NCI-H524 treated with DMSO at 0.1 percent for 48 hours (cell line): Measurements from ENCODE around the gene FUCA2.
A peak's percentile ranks its signal among the peaks of the same experiment; 100 is the strongest.
"Not testable (repeated sequence)": the region's sequence is repeated elsewhere in the genome, so short reads cannot be mapped to it uniquely, and the experiment has no call there.

ENCODE experiments used
- DNase-seq: peaks from one replicate; lab custom pipeline; 2025; lab: John Stamatoyannopoulos, UW

Gene FUCA2

DNA sequence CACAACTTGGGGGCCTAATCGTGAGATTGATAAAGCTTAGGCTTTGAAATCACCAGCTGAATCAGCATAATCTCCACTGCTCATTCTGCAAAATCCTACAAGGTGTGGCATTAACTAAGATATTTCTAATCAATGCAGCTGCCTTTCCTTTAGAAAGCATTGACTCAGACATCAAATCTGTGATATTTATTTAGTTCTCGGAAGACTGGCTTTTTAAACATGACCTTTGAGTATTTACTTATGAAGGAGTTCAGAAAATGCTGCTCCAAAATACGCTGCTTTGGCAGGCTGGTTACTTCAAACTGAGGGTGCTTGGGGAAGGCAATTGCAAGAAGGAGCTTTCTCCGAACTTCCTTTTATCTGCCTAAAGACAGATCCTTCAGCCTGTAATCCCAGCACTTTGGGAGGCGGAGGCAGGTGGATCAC lies 23.7 kb upstream of the FUCA2 start:
- no peak for DNase-seq

DNA sequence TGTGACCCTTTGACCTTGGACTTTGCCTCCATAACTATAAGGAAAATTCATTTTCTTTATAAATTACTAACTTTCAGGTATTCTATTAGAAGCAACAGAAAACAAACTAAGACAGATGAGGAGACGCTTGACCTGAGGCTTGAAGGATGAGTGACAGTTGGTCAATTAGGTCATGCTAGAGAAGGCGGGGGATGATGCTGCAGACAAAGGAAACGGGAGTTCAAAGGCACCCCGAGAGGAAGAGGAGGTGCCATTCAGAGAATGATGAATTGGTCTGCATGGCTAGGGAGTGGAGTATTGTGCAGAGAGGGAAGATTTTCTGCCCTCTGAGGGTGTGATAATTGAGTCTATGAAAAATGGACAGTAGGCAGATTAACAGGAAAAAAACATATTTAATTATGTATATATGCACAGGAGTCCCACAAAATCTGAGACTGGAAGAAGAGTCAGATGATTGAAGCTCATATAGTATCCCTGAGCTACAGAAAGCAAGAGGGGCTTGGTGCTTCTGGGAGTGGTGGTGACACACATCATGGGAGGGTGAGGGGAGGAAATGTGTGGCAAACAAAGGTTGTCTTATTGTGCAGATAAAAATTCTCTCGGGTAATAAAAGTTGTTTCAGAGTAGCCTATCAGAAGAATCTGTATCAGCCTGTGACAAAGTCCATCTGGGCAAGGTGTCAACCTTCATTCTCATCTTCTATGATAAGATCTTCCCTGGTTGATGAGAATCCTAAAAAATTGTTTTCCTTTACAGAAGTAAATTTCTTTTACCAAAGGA lies 20.4 kb upstream of the FUCA2 start:
- no peak for DNase-seq

DNA sequence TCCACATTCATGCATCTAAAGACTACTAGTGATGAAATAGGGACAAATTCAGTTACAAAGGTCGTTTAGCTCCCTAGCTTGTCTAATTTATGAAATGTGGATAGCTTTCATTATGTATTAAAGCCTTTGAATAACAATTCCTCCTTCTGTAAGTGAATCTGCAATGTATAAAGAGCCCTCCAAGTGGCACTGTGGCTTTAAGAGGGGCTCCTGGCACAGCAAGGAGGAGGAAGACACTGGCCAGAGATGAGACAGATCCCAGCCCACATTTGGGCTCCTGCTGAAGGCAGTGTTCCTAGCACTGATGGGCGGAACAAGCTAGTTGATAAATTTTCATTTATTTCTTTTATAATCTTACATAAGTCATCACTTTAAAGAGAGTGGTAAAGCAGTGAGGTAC lies 17.6 kb upstream of the FUCA2 start:
- DNase-seq, result no peak

DNA sequence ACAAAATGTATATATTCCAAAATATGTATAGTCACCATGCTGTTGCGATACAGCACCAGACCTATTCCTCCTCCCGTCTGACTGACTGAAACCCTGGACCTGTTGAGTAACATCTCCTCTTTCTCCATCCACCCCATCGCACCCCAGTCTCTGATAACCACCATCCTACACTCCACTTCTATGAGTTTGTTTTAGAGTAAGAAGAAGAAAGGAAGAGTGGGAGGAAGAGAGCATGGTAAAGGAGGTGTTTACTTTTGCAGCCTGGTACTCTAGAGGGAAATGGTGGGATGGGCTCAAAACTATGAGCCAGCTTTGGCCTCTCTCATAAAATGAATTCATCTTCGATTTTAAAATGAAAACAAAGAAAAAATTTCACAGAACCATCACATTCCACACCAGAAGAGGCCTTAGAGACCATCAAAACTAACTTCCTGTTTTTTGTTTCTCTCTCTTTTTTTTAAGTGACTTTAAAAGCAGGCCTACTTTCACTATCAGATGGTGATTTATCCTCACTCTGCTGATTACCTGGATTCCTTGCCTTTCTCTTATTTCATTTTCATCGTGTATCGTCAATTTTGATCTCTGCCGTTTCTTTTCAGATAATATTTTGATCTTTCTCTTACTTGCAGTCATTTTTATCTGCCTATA lies 16.8 kb upstream of the FUCA2 start:
- no peak for DNase-seq

- DNase-seq, result no peak
Measured at GRCh38 chr6:143527677-143528076, 16.2 kb upstream of the FUCA2 start.

DNA sequence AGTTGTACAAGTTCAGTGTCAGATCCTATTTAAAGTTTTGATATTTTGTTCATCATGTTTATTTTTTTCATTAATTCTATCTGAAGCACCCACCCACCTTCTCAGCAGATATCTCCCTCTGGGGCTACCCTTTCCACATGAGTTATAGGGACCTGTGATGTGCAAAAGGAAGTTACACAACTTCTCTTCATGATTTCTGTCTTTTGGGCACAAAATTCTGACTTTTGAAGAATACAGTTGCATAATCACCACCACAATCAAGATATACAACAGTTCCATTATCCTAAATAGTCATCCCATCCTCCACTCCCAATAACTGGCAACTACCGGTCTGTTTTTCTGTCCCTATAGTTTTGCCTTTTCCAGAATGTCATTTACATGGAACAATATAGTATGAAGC lies 13.8 kb upstream of the FUCA2 start:
- DNase-seq, result no peak

- no peak for DNase-seq
Measured at GRCh38 chr6:143522039-143522600, 10.6 kb upstream of the FUCA2 start.

DNA sequence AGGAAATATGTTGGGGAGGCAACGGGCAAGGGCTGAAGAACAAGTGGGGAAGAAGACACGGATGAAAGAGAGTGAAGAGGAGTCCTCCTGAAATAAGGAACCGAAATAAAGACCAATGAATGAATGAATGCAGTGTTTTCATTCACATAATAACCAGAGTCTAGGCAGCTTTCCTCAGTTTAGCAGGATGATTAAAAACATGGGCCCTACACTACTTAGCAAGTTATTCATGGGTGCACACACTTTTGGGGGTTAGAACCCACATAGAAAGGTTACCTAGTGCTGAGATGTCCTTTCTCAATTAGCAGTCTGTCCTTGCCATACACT lies 5.9 kb upstream of the FUCA2 start:
- no peak for DNase-seq

DNA sequence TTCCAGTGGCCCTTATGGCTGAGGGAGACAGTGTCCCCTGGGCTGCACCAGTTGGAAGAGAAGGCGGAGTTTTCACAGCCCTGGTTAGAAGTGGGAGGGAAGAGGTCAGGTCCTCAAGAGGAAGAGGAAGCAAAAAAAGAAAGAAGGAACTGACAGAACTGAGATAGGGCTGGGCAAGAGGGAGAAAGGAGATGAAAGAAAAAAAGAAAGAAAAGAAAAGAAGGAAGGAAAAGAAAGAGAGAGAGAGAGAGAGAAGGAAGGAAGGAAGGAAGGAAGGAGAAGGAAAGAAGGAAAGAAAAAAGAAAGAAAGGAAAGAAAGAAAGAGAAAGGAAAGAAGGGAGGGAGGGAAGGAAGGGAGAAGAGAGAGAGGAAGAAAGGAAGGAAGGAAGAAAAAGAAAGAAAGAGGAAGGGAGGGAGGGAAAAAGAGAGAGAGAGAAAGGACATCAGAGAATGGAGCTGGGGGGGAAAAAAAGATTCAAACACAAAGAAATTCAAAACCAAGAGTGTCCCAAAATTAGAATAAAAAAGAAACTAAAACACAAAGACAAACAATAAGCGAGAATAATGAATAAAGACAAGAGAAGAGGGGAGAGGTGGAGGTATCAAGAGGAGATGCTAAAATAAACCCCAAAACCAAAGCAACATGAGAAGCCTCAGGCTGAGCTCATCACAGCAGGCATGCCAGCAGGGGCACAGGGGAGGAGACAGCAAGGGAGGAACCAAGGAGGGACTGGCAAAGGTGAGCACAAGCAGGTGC lies 5.3 kb upstream of the FUCA2 start:
- no peak for DNase-seq

DNA sequence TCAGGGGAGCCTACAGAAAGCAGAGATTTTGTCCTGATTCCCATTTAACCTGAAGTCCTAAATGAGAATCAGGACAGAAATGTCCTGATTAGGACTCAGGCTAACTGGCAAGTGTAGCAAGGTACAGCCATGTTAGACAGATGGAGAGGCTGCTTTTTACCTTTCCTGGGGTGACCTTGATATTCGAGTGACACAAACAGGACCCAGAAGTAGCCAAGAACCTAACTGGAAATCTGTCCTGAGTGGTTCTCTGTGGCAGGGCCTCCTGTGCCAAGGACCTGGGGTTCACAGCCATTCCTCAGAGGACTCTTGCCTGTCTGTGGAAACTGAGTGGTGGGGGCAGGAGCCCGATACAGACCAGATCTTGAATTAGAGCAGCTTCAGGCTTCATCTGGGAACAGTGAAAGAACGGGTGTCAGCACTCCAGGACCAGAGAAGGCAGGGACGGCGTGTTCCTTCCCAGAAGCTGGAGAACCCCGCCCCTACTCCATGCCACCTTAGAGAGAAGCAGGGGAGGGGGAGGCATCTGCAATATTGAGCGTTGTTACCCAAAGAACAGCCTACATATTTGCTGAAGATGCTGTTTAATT lies 4.3 kb upstream of the FUCA2 start:
- DNase-seq, result no peak

DNA sequence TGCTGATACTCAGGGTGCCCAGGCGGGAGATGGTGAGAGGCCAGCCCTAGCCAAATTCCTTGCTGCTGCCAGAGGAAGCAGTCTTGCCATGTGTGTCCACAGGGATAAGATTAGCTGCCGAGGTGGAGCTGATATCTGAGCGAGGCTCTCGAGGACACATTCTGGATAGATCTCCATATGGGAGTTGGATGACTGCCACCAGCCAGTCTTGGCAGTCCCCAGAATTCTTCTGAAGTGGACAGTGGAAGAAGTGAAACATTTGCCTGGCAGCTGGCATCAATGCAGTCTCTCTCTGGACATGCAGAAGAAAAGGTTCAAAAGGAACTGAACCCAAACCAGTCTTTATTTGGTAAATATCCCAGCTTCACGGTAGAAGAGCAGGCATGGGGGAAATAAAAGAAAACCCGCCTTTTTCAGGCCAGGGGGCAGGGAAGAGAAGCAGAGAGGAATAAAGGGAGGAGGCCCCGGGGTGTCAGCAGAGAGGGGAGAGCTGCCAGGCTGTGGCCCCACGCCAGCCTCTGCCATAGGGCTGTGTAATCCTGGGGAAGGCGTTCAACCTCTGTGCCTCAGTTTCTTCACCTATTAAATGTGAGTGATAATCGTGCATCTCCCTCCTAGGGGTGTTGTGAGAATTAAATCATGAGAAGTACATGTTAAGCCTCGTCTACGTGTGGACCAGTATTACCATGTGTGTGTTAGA lies 3.7 kb upstream of the FUCA2 start:
- peak; percentile 12 for DNase-seq

GRCh38 chr6:143513410-143513809 lies 1.9 kb upstream of the FUCA2 start:
- peak; percentile 32 for DNase-seq

DNA sequence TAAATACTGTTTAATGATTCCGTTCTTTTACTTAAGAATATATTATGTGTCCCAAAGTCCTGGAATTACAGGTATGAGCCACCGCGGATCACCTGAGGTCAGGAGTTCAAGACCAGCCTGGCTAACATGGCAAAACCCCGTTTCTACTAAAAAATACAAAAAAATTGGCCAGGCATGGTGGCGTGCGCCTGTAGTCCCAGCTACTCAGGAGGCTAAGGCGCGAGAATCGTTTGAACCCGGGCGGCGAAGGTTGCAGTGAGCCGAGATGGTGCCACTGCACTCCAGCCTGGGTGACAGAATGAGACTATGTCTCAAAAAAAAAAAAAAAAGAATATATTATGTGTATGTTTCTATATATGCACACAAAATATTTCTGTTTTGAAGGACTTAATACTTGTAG lies 1.2 kb downstream of the FUCA2 start:
- not testable (repeated sequence) for DNase-seq

DNA sequence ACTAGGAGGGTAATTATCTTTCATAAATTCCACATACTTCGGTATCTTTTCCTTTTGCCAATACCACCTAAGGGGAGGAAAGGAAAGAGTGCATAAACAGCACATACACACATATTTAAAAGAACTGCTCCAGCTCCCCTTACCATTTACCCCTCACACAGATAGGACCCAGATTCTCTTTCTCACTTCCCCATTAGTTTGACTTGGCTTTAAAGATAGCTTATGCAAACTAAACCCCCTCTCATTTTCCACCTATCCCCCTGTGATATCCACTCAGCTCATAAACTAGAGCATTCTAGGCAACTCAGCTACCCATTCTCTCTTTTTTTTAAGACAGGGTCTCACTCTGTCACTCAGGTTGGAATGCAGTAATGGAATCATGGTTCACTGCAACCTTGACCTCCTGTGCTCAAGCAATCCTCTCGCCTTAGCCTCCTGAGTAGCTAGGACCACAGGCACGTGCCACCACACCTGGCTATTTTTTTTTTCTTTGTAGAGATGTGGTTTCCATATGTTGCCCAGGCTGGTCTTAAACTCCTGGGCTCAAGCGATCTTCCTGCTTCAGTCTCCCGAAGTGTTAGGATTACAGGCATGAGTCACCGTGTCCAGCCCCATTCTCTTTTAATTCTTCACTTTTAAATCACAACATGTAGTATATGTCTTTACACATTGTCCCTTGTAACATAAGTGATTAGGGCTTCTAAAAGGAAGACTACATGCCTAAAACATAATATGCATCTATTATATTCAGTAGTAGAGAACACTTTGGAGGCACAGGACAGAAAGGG lies 4.0 kb downstream of the FUCA2 start:
- no peak for DNase-seq

- DNase-seq, result no peak
Measured at GRCh38 chr6:143506620-143507019, 4.9 kb downstream of the FUCA2 start.

DNA sequence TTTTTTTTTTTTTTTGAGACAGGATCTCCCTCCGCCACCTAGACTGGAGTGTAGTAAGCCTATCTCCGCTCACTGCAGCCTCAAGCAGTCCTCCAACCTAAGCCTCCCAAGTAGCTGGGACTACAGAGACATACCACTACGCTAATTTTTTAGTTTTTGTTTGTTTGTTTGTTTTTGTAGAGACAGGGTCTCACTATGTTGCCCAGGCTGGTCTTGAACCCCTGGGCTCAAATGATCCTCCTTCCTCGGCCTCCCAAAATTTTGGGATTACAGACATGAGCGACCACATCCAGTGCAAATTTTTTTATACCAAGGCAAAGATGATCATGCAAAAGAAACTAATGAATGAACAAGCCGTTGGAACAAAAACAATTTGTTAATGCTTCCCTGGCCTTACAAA lies 5.3 kb downstream of the FUCA2 start:
- DNase-seq, result no peak

DNA sequence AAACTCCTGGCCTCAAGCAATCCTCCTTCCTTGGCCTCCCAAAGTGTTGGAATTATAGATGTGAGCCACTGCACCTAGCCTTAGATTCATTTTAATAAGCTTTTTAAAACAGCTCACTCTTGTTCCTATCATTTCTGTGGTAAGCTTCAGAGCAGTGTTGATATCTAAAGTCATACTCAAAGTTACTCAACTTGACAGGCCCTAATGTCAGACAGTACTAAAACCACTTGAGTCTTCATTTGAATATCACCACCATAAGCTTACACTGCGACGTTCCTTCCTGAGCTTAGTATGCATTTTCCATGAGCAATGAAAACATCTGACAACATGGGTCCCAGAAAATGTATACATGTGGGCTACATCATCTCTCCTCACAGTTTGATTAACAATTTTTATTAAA lies 6.0 kb downstream of the FUCA2 start:
- DNase-seq, result no peak

DNA sequence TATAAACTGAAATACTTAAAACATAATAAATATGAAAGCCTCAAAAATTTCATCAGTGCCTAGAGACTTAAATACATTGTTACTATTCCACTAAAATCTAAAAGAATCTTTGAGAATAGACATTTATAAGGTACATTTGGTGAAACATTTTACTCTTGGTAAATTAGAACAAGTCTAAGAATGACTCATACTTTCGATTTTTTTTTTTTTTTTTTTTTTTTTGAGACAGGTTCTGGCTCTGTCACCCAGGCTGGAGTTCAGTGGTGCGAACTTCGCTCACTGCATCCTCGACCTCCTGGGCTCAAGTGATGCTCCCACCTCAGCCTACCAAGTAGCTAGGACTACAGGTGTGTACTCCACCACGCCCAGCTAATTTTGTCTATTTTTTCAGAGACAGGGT lies 6.4 kb downstream of the FUCA2 start:
- DNase-seq, result no peak

GRCh38 chr6:143504369-143504768 lies 7.2 kb downstream of the FUCA2 start:
- no peak for DNase-seq

DNA sequence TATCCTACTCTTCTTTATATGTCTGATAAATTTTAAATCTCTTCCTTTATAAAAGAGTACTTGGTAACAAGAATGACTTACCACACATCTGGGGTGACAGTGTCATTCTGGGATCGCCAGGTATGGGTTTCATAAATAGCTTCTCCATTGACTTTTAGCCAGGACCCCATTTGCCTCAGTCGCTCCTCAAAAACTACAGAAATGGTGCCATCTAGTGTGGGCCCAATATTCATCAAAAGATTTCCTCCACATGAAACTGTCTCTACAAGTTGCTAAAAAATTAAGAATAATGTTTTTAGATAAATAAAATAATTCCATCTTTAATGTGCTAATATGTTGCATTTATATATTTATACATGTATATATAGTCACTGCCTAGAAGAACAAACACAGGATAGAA lies 9.7 kb downstream of the FUCA2 start:
- no peak for DNase-seq

GRCh38 chr6:143498428-143498827 lies 13.1 kb downstream of the FUCA2 start:
- DNase-seq, result no peak
